H1 (cell line): Measurements from ENCODE around the gene PLEKHA5.

Experiments used
- CTCF ChIP-seq, 3 experiments: IDR thresholded peaks; 1 replicate in 2 of 3; 2 replicates in 1 of 3; pipeline versions ENCODE4 v1.5.1 to v1.6.1; 2011; ENCODE audit warnings: low read length in 3 of 3, mild to moderate bottlenecking in 3 of 3, inconsistent platforms in 2 of 3, low read depth in 1 of 3, moderate library complexity in 1 of 3; ENCODE audit not compliant: insufficient read depth in 1 of 3; ENCODE audit errors: control extremely low read depth in 1 of 3
- POLR2AphosphoS5 ChIP-seq: IDR thresholded peaks from 2 replicates; pipeline ENCODE4 v1.6.1; 2011; ENCODE audit warnings: low read depth, low read length
- SIX5 ChIP-seq: IDR thresholded peaks from 2 replicates; pipeline ENCODE4 v1.6.1; 2011; ENCODE audit warnings: mild to moderate bottlenecking, low read depth, low read length

DNA sequence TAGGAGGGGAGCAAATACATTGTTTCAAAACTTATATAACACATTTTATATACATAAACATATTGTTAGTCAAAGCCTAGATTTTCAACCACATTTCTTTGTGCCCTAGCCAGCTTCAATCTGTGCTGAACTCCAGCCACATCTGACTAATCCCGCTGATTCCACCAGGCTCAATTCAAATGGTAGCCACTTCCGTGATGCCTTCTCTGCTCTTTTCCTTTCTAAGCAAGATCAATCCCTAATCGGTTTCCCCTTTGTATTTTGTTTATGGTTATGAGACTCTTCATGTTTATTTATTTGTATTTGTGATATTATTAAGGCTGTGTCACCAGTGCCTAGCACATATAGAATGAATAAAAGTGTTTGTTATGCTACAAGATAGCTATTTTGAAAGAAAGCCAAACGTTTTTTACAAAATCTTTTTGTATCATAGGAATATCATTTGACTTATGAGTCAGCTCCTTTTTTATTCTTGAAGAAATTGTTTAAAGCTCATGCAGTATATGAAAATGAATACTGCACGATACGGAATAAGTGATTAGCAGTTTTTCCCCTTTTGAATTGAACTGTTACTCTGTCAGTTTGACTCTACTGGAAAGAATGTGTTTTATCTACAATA lies 110.2 kb downstream of the PLEKHA5 start:
- no peak for TF ChIP-seq POLR2AphosphoS5
- TF ChIP-seq SIX5, result no peak
- TF ChIP-seq CTCF (IDR thresholded peaks at IDR 0.05; ENCODE audit: control extremely low read depth in 1 of 3, insufficient read depth in 1 of 3, low read depth in 1 of 3, low read length in 3 of 3), result no peak
